Fibroblast of lung (primary cell): ENCODE measurements around the gene DERL2. TPM values are rescaled to one million over a fixed set of nuclear protein-coding genes. Genes with fewer than 3 reads are reported as not detected.

Experiments
- DNase-seq, 2 donors: peaks; one replicate each; pipeline versions ENCODE4 v3.0.0 to v3.0.0-alpha.2; 2010; ENCODE audit warnings: low read depth in 2 of 2
- H2AFZ ChIP-seq: 2 replicates; pipeline ENCODE4 v1.5.1; 2012; ENCODE audit warnings: low read length, control low read depth, inconsistent platforms
- H3K27ac ChIP-seq: 2 replicates; pipeline ENCODE4 v1.5.1; 2011; ENCODE audit warnings: low read length, control low read depth; ENCODE audit not compliant: insufficient read depth
- H3K27me3 ChIP-seq: 2 replicates; pipeline ENCODE4 v1.5.1; 2011; ENCODE audit warnings: mild to moderate bottlenecking, low read length; ENCODE audit not compliant: control insufficient read depth, insufficient read depth
- H3K36me3 ChIP-seq: 2 replicates; pipeline ENCODE4 v1.5.1; 2011; ENCODE audit warnings: low read length; ENCODE audit not compliant: control insufficient read depth, insufficient read depth
- H3K4me1 ChIP-seq: 2 replicates; pipeline ENCODE4 v1.5.1; 2011; ENCODE audit warnings: low read length; ENCODE audit not compliant: control insufficient read depth, insufficient read depth; ENCODE audit errors: extremely low read depth
- H3K4me2 ChIP-seq: 2 replicates; pipeline ENCODE4 v1.5.1; 2011; ENCODE audit warnings: low read length, control low read depth; ENCODE audit not compliant: insufficient read depth; ENCODE audit errors: extremely low read depth
- H3K4me3 ChIP-seq, 4 experiments: fragments of 200-600 bp in 1 of 4; sonication (generic) in 1 of 4; replicated peaks in 1 of 4; 2 replicates each; pipeline ENCODE4 v1.5.1; 2011 to 2016; ENCODE audit warnings: low read length in 4 of 4, low read depth in 3 of 4, mild to moderate bottlenecking in 3 of 4, control low read depth in 2 of 4, inconsistent platforms in 1 of 4, mixed read lengths in 1 of 4; ENCODE audit not compliant: insufficient read depth in 1 of 4; ENCODE audit errors: control extremely low read depth in 1 of 4
- H3K79me2 ChIP-seq: 2 replicates; pipeline ENCODE4 v1.5.1; 2012; ENCODE audit warnings: mild to moderate bottlenecking, low read length, inconsistent platforms; ENCODE audit not compliant: control insufficient read depth, insufficient read depth
- H3K9ac ChIP-seq: 2 replicates; pipeline ENCODE4 v1.5.1; 2011; ENCODE audit warnings: mild to moderate bottlenecking, low read length, control low read depth; ENCODE audit not compliant: insufficient read depth
- H3K9me3 ChIP-seq: 2 replicates; pipeline ENCODE4 v1.5.1; 2012; ENCODE audit warnings: low read depth, low read length; ENCODE audit not compliant: control insufficient read depth, insufficient read depth
- H4K20me1 ChIP-seq: 2 replicates; pipeline ENCODE4 v1.5.1; 2011; ENCODE audit warnings: low read length; ENCODE audit not compliant: control insufficient read depth, insufficient read depth; ENCODE audit errors: extremely low read depth
- EZH2 ChIP-seq: IDR thresholded peaks from 2 replicates; pipeline ENCODE4 v1.5.1; 2012; ENCODE audit warnings: low read length, control low read depth, mild to moderate bottlenecking; ENCODE audit errors: missing control alignments
- polyA plus RNA-seq, 2 donors: library from polyadenylated mRNA; depleted of rRNA in 1 of 2; stranded (reverse) in 1 of 2; unstranded in 1 of 2; fragments of >200 nt; gene quantifications; 2 replicates each; pipeline ENCODE4 v1.2.1, GENCODE V29; 2011 to 2012; ENCODE audit warnings: missing spikeins in 1 of 2
- total RNA-seq: library from RNA; depleted of rRNA; stranded (reverse); fragments of >200 nt; gene quantifications from 2 replicates; pipeline ENCODE4 v1.2.1, GENCODE V29; 2014
- TF ChIP-seq, protein P1 (sequence below), 2 donors: IDR thresholded peaks in 1 of 2; conservative IDR thresholded peaks in 1 of 2; 1 replicate in 1 of 2; 2 replicates in 1 of 2; pipeline ENCODE4 v1.5.1; 2011 to 2012; ENCODE audit warnings: low read length in 2 of 2, control low read depth in 1 of 2, inconsistent platforms in 1 of 2, low read depth in 1 of 2, mild to moderate bottlenecking in 1 of 2

The DERL2 gene
- total and polyA plus RNA-seq, 2 donors (not counting 1 experiment from before 2014, with no cell fraction given), result 30.9 to 87.9 TPM

GRCh38 chr17:5509482-5509881 lies 23.5 kb upstream of the DERL2 start:
- no peak overlapping the region for H2AFZ ChIP-seq

GRCh38 chr17:5508810-5509209 lies 22.8 kb upstream of the DERL2 start:
- H2AFZ ChIP-seq, result no peak overlapping the region
- peak in 1 of 2 donors; percentile 88 for DNase-seq

More at GRCh38 chr17:5509482-5509881, 23.5 kb upstream of the DERL2 start:
- Histone ChIP-seq H3K4me2 (no peak overlapping the region), H3K9me3 (no peaks in the 10 kb centered on the region), H3K27ac (peak overlapping the region; percentile 83), H3K4me3 (no peak overlapping the region), H3K27me3 (no peaks in the 10 kb centered on the region), H3K4me1 (peaks cover 6% of the 10 kb centered on the region), H4K20me1 (no peaks in the 10 kb centered on the region), H3K9ac (no peak overlapping the region), H3K36me3 (peaks cover under 1% of the 10 kb centered on the region), H3K79me2 (no peaks in the 10 kb centered on the region)
- DNase-seq, result peak; percentile 39 to 85
- TF ChIP-seq EZH2, result no peak
- TF ChIP-seq, protein P1, sequence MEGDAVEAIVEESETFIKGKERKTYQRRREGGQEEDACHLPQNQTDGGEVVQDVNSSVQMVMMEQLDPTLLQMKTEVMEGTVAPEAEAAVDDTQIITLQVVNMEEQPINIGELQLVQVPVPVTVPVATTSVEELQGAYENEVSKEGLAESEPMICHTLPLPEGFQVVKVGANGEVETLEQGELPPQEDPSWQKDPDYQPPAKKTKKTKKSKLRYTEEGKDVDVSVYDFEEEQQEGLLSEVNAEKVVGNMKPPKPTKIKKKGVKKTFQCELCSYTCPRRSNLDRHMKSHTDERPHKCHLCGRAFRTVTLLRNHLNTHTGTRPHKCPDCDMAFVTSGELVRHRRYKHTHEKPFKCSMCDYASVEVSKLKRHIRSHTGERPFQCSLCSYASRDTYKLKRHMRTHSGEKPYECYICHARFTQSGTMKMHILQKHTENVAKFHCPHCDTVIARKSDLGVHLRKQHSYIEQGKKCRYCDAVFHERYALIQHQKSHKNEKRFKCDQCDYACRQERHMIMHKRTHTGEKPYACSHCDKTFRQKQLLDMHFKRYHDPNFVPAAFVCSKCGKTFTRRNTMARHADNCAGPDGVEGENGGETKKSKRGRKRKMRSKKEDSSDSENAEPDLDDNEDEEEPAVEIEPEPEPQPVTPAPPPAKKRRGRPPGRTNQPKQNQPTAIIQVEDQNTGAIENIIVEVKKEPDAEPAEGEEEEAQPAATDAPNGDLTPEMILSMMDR (conservative IDR thresholded peaks at IDR 0.05 in 1 of 2, IDR thresholded peaks at IDR 0.05 in 1 of 2; ENCODE audit: low read depth in 1 of 2, low read length in 2 of 2), result no peak

DNA sequence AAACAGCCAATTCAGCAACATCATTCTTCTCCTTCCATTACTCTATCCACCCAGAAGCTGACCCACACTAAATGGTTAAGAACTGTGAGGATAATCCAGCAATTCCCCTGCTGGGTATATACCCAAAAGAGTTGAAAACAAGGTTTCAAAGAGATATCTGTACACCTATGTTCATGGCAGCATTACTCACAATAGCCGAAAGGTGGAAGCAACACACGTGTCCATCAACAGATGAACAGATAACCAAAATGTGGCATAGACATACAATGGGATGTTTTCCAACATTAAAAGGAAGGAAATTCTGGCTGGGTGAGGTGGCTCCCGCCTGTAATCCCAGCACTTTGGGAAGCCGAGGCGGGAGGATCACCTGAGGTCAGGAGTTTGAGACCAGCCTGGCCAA lies 20.3 kb upstream of the DERL2 start:
- H3K4me1 ChIP-seq, result peaks cover 6% of the 10 kb centered on the region
- no peak overlapping the region for H3K9ac ChIP-seq
- H3K36me3 ChIP-seq, result peaks cover 1% of the 10 kb centered on the region
- H2AFZ ChIP-seq, result no peak overlapping the region
- no peak overlapping the region for H3K27ac ChIP-seq
- no peak for DNase-seq
- TF ChIP-seq, protein P1 (conservative IDR thresholded peaks at IDR 0.05 in 1 of 2, IDR thresholded peaks at IDR 0.05 in 1 of 2; ENCODE audit: low read depth in 1 of 2, low read length in 2 of 2), result no peak
- H3K9me3 ChIP-seq, result no peaks in the 10 kb centered on the region
- no peak overlapping the region for H3K4me2 ChIP-seq
- no peaks in the 10 kb centered on the region for H4K20me1 ChIP-seq
- no peak overlapping the region for H3K4me3 ChIP-seq
- no peaks in the 10 kb centered on the region for H3K79me2 ChIP-seq
- H3K27me3 ChIP-seq, result no peaks in the 10 kb centered on the region

More at GRCh38 chr17:5508810-5509209, 22.8 kb upstream of the DERL2 start:
- no peak overlapping the region for H3K4me3 ChIP-seq
- no peaks in the 10 kb centered on the region for H3K79me2 ChIP-seq
- no peaks in the 10 kb centered on the region for H4K20me1 ChIP-seq
- peaks cover 6% of the 10 kb centered on the region for H3K4me1 ChIP-seq
- H3K27me3 ChIP-seq, result no peaks in the 10 kb centered on the region
- H3K9ac ChIP-seq, result no peak overlapping the region
- no peaks in the 10 kb centered on the region for H3K36me3 ChIP-seq
- H3K27ac ChIP-seq, result peak overlapping the region; percentile 83
- no peaks in the 10 kb centered on the region for H3K9me3 ChIP-seq
- no peak overlapping the region for H3K4me2 ChIP-seq
- TF ChIP-seq, protein P1 (conservative IDR thresholded peaks at IDR 0.05 in 1 of 2, IDR thresholded peaks at IDR 0.05 in 1 of 2; ENCODE audit: low read depth in 1 of 2, low read length in 2 of 2), result no peak
- TF ChIP-seq EZH2, result no peak
